Astrocyte of the cerebellum (primary cell): ENCODE measurements around the gene CACNA1H.
"Not testable (repeated sequence)": the region's sequence is repeated elsewhere in the genome, so short reads cannot be mapped to it uniquely, and the experiment has no call there.

ENCODE experiments used
- DNase-seq: peaks from one replicate; pipeline ENCODE4 v3.0.0-alpha.2; 2011; ENCODE audit warnings: low read depth
- H3K4me3 ChIP-seq: 2 replicates; pipeline ENCODE4 v1.5.1; 2011; ENCODE audit warnings: mild to moderate bottlenecking, low read depth, low read length, moderate library complexity
- in situ Hi-C: cut with HindIII; loops from 2 replicates; pipeline ENCODE4 v1.10.0; 2017; ENCODE audit warnings: low sequenced_read_pairs
- TF ChIP-seq, protein P1 (sequence below): IDR thresholded peaks from 2 replicates; pipeline ENCODE4 v1.5.1; 2012; ENCODE audit warnings: low read length, low read depth, moderate library complexity, mild to moderate bottlenecking; ENCODE audit errors: missing control alignments

Gene CACNA1H

DNA sequence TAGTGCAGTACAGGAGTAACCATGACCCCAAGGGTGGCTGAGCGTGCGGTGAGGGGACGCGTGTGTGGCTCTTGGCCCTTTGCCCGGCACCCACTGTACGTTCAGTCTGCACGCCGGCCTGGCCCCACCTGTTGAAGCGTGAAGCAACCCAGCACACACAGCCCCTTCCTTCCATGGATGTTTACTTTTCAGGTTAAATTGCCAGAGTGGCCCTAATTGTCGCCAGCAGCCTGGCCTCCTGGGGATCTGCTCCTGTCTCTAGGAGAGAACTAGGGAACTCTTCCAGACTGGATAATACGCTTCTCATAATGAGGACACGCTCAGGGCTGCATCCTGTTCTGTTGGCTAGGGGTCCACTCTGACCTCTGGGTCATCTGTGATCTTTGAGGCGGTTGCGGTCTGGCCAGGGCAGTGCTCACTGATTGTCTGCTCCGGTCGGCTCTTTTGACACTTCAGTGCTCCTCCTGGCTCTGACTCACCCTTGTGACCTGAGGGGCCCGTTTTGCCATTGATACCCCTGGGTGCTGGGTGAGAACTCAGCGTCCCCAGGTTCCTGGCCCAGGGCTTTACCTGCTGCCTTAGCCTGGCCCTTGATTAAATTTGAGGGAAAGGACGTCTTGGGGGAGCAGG lies 44.4 kb downstream of the CACNA1H start:
- no peak for DNase-seq
- H3K4me3 ChIP-seq, result no peak overlapping the region
- TF ChIP-seq, protein P1, sequence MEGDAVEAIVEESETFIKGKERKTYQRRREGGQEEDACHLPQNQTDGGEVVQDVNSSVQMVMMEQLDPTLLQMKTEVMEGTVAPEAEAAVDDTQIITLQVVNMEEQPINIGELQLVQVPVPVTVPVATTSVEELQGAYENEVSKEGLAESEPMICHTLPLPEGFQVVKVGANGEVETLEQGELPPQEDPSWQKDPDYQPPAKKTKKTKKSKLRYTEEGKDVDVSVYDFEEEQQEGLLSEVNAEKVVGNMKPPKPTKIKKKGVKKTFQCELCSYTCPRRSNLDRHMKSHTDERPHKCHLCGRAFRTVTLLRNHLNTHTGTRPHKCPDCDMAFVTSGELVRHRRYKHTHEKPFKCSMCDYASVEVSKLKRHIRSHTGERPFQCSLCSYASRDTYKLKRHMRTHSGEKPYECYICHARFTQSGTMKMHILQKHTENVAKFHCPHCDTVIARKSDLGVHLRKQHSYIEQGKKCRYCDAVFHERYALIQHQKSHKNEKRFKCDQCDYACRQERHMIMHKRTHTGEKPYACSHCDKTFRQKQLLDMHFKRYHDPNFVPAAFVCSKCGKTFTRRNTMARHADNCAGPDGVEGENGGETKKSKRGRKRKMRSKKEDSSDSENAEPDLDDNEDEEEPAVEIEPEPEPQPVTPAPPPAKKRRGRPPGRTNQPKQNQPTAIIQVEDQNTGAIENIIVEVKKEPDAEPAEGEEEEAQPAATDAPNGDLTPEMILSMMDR, result no peak
- in situ Hi-C loops, result no loop called here

DNA sequence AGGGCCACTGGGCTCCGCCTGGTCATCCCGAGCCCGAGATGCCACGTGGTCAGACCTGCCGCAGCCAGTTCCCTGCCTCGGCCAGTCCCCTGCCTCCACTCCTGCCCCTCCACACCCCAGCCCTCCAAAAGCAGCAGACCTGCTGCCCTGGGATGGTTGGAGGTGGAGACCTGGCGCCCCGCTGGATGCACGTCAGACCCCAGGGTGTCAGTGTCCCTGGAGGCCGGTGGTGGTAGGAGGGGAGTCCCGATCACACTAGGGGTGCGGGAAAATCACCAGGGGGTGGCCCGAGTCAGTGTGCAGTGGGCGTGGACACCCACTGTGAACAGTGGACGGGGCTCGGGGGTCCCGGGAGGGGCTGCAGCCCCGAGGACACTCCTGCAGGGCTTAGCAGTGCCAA lies 45.3 kb downstream of the CACNA1H start:
- no peak for DNase-seq
- in situ Hi-C loops, result no loop called here
- TF ChIP-seq, protein P1, result no peak
- H3K4me3 ChIP-seq, result no peak overlapping the region

DNA sequence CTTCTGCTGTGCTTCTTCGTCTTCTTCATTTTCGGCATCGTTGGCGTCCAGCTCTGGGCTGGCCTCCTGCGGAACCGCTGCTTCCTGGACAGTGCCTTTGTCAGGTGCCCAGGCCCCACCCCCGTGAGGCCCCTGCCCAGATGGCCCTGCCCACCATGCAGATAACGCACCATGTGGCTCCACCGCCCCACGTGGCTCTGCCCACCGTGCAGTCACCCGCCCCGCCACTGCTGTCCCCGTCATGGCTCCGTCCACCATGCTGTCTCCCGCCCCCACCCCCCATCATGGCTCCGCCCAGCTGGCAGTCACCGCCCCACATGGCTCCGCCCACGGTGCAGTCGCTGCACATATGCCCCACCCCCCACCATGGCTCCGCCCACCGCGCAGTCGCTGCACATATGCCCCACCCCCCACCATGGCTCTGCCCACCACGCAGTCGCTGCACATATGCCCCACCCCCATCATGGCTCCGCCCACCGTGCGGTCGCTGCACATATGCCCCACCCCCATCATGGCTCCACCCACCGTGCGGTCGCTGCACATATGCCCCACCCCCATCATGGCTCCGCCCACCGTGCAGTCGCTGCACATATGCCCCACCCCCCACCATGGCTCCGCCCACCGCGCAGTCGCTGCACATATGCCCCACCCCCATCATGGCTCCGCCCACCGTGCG lies 45.9 kb downstream of the CACNA1H start:
- DNase-seq, H3K4me3 ChIP-seq, in situ Hi-C loops: not testable (repeated sequence)

DNA sequence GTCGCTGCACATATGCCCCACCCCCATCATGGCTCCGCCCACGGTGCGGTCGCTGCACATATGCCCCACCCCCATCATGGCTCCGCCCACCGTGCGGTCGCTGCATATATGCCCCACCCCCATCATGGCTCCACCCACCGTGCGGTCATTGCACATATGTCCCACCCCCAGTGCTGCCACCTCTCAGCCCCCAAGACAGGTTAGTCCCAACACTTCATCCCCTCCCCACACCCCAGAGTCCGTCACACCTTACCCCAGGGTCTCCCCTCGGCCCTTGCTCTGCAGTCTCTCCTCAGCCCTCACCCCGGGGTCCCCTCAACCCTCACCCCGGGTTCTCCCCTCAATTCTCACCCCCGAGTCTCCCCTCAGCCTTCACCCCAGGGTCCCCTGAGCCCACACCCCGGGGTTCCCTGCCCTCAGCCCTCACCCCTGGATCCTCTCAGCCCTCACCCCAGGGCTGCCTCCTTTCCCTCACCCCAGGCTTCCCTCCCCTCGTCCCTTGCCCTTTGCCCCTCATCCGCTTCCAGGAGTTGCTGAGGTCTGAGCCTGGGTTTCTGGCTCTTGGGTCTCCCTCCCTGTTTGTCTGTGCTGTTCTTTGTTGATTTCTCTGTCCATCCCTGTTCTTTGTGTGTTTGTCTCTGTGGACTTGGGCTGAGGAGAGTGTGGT lies 46.6 kb downstream of the CACNA1H start:
- in situ Hi-C loops, result no loop called here
- TF ChIP-seq, protein P1, result no peak
- DNase-seq, result no peak
- H3K4me3 ChIP-seq, result no peak overlapping the region

DNA sequence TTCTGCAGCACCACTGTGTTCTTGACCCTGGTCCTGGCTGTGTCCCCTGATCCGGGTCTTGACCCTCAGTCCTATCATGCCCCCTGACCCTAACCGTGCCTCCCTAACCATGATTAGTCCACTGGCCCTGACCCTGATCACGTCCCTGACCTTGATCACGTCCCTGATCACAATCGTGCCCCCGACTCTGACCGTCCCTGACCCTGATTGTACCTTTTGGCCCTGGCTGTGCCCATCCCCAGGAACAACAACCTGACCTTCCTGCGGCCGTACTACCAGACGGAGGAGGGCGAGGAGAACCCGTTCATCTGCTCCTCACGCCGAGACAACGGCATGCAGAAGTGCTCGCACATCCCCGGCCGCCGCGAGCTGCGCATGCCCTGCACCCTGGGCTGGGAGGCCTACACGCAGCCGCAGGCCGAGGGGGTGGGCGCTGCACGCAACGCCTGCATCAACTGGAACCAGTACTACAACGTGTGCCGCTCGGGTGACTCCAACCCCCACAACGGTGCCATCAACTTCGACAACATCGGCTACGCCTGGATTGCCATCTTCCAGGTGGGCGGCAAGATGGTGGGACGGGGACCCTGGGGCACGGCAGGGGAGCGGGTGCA lies 47.2 kb downstream of the CACNA1H start:
- no peak for DNase-seq
- in situ Hi-C loops, result no loop called here
- H3K4me3 ChIP-seq, result no peak overlapping the region
- TF ChIP-seq, protein P1, result no peak

DNA sequence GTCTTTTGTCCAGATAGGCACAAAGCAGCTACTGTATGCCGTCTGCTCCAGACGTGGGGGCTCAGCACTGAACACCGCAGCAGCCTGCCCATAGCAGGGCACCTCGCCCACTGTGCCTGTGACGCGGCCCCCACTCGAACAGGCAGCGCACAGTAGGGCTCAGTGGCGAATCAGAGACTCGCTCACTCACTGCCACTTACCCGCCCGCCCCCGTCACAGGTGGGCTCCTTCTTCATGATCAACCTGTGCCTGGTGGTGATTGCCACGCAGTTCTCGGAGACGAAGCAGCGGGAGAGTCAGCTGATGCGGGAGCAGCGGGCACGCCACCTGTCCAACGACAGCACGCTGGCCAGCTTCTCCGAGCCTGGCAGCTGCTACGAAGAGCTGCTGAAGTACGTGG lies 48.5 kb downstream of the CACNA1H start:
- no peak overlapping the region for H3K4me3 ChIP-seq

More for the DNA sequence above, 48.5 kb downstream of the CACNA1H start:
- no peak for DNase-seq
- TF ChIP-seq, protein P1, result no peak
- in situ Hi-C loops, result no loop called here
